ENCODE results near the gene TMEM132D. TPM values are rescaled to one million over a fixed set of nuclear protein-coding genes. Genes with fewer than 3 reads are reported as not detected.

TMEM132D gene
- total RNA-seq, 4 donors from 2014 or later, result 0.17 TPM; not detected in 3

DNA sequence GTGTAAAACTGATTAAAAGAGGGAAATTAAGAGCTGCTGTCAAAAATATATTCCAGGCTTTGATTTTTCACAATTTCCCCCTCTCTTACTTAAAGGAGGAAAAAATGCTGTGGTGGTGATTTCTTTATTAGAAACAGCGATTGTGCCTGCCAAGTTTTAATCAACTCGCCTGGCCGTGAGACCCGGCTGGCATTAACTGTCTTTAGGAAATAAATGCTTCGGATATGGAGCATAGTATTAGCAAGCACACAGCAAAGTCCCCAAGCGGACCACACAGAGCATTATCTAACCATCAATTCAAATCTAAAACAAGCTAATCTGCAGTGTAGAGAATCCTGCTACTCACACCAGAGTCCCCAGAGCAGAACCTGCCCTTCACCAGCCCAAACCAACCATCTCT is 457.1 kb downstream of the TMEM132D start:
- Histone ChIP-seq H3K9me3 (no peaks in the 10 kb centered on the region), H3K27ac (replicated peaks in 1 of 4) (no peak overlapping the region), H3K36me3 (no peaks in the 10 kb centered on the region), H3K27me3 (peaks cover 0 to 6% (median 0%) of the 10 kb centered on the region in 4 donors), H3K4me1 (no peaks in the 10 kb centered on the region), H3K4me3 (no peak overlapping the region)
- TF ChIP-seq EP300 (IDR thresholded peaks at IDR 0.05), result no peak
- TF ChIP-seq POLR2A (IDR thresholded peaks at IDR 0.05; ENCODE audit: low read depth), result no peak
- TF ChIP-seq POLR2AphosphoS5 (IDR thresholded peaks at IDR 0.05), result no peak
- TF ChIP-seq, protein P1, sequence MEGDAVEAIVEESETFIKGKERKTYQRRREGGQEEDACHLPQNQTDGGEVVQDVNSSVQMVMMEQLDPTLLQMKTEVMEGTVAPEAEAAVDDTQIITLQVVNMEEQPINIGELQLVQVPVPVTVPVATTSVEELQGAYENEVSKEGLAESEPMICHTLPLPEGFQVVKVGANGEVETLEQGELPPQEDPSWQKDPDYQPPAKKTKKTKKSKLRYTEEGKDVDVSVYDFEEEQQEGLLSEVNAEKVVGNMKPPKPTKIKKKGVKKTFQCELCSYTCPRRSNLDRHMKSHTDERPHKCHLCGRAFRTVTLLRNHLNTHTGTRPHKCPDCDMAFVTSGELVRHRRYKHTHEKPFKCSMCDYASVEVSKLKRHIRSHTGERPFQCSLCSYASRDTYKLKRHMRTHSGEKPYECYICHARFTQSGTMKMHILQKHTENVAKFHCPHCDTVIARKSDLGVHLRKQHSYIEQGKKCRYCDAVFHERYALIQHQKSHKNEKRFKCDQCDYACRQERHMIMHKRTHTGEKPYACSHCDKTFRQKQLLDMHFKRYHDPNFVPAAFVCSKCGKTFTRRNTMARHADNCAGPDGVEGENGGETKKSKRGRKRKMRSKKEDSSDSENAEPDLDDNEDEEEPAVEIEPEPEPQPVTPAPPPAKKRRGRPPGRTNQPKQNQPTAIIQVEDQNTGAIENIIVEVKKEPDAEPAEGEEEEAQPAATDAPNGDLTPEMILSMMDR (IDR thresholded peaks at IDR 0.05), result no peak
- no peak for DNase-seq (ENCODE audit: extremely low spot score)
- 65% methylated on average over 6 of the region's 6 CpGs for WGBS
- intact Hi-C loops (cut with DNase I), result no loop called here

DNA sequence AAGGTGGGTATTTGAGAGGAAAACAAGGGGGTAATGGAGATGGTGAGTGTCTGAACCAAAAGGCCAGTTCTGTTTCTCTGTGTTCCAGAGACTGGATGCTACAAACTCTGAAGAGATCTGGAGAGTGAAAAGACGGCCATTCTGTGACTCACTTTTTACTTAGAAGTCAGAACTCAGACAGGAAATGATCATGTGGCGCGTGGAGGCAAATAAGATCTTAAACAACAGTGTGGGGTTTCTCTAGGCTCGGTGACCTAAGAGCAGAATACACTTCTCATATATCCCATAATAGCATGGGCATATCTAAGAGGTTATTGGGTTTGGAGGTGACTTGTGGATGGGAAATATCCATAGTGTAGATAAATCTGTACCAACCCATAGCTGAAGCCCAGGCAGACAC is 463.5 kb downstream of the TMEM132D start:
- Histone ChIP-seq H3K4me3 (no peak overlapping the region), H3K4me1 (no peaks in the 10 kb centered on the region), H3K27me3 (peaks cover 0 to 6% (median 0%) of the 10 kb centered on the region in 4 donors), H3K27ac (replicated peaks in 1 of 4) (no peak overlapping the region), H3K9me3 (peaks cover 0 to 7% (median 3%) of the 10 kb centered on the region in 4 donors), H3K36me3 (no peaks in the 10 kb centered on the region)
- intact Hi-C loops (cut with DNase I), result no loop called here
- TF ChIP-seq POLR2AphosphoS5 (IDR thresholded peaks at IDR 0.05) (no peak), EP300 (IDR thresholded peaks at IDR 0.05) (no peak)
- WGBS, result 79% methylated on average over 4 of the region's 4 CpGs
- DNase-seq (ENCODE audit: extremely low spot score), result no peak

DNA sequence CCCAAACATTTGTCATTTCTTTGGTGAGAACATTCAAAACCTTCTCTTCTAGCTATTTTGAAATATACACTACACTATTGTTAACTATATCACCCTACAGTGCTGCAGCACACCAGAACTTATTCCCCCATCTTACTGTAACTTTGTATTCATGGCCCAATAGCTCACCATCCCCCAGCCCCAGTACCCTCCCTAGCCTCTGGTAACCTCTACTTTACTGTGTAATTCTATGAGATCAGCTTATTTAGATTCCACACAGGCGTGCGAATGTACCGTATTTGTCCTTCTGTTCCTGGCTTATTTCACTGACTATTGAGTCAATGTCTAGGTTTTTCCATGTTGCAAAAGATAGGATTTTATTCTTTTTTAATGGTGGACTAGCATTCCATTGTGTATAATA is 469.0 kb downstream of the TMEM132D start:
- TF ChIP-seq POLR2AphosphoS5 (IDR thresholded peaks at IDR 0.05) (no peak), EP300 (IDR thresholded peaks at IDR 0.05) (no peak), POLR2A (IDR thresholded peaks at IDR 0.05; ENCODE audit: low read depth) (no peak)
- TF ChIP-seq, protein P1 (IDR thresholded peaks at IDR 0.05), result no peak
- Histone ChIP-seq H3K9me3 (peaks cover 0 to 7% (median 3%) of the 10 kb centered on the region in 4 donors), H3K4me3 (no peak overlapping the region), H3K27me3 (peaks cover 0 to 6% (median 0%) of the 10 kb centered on the region in 4 donors), H3K36me3 (no peaks in the 10 kb centered on the region), H3K4me1 (no peaks in the 10 kb centered on the region), H3K27ac (replicated peaks in 1 of 4) (no peak overlapping the region)
- 96% methylated on average over 3 of the region's 3 CpGs for WGBS
- no peak for DNase-seq (ENCODE audit: extremely low spot score)
- intact Hi-C loops (cut with DNase I), result no loop called here

DNA sequence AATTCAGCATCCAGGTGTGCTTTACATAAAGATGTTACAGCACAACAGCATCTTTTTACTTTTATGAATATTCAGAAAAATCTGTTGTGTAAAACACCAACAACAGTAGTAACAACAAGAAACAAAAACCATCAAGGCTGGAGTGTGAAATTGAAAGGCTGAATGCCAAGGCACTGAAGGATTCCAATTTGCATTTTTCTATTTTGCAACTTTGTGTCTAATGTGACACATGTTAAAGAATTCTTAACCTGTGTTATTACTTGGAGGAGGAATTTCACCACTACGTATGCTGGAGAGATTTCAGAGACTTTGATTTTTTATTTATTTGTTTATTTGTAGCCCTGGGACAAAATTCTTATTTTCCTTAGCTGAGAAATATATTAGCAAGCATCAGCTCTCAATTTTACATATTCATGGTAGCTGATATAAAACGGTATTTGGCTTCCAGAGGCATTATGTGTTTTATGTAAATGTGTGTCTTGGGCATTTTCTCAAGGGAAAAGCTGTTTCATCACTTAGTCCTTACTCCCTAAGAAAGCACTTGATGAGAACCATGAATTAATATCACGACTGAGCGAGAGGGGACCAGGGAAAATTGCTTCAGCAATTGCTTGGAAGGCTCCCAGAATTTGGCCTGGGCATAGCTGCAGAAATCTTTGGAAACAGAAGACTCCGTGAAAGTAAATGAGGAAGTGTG is 475.4 kb downstream of the TMEM132D start:
- peaks cover 0 to 15% (median 0%) of the 10 kb centered on the region in 4 donors for H3K27me3 ChIP-seq
- intact Hi-C loops (cut with DNase I), result no loop called here
- H3K4me1 ChIP-seq, result no peaks in the 10 kb centered on the region
- no peaks in the 10 kb centered on the region for H3K36me3 ChIP-seq
- no peak for DNase-seq (ENCODE audit: extremely low spot score)
- TF ChIP-seq POLR2A (IDR thresholded peaks at IDR 0.05; ENCODE audit: low read depth), result no peak
- TF ChIP-seq, protein P1 (IDR thresholded peaks at IDR 0.05), result no peak
- TF ChIP-seq EP300 (IDR thresholded peaks at IDR 0.05), result no peak
- TF ChIP-seq POLR2AphosphoS5 (IDR thresholded peaks at IDR 0.05), result no peak
- WGBS, result 61% methylated on average over 5 of the region's 5 CpGs
- no peaks in the 10 kb centered on the region for H3K9me3 ChIP-seq
- no peak overlapping the region for H3K4me3 ChIP-seq
- H3K27ac ChIP-seq (replicated peaks in 1 of 4), result no peak overlapping the region

DNA sequence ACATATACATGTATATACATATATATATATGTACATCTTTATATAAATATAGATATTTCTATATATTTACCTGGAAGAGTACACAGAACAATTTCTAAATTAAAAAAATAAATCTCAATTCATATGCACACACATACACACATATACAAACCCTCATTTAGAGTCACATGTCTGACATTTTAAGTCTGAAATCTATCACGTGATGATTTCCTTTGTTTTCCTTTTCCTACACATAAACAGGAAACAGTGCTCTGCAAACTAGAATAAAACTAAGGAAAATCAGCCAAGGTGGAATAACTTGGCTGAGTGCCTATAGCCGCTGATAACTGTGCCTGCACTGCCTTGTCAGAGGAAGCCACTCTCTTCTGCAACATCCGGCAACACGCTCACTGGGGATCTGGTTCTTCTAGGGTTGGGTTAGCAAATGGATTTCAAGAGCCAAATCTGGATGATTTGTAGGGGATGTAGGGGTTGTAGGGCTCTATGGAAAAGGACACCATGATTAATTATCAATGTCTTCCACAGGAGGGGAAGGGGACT is 480.7 kb downstream of the TMEM132D start:
- 39% methylated on average over 4 of the region's 4 CpGs for WGBS
- DNase-seq (ENCODE audit: extremely low spot score), result no peak
- no peaks in the 10 kb centered on the region for H3K36me3 ChIP-seq
- H3K27me3 ChIP-seq, result peaks cover 0 to 15% (median 0%) of the 10 kb centered on the region in 4 donors
- intact Hi-C loops (cut with DNase I), result no loop called here
- no peaks in the 10 kb centered on the region for H3K9me3 ChIP-seq
- H3K27ac ChIP-seq (replicated peaks in 1 of 4), result no peak overlapping the region
- no peak overlapping the region for H3K4me3 ChIP-seq
- TF ChIP-seq EP300 (IDR thresholded peaks at IDR 0.05) (no peak), POLR2A (IDR thresholded peaks at IDR 0.05; ENCODE audit: low read depth) (no peak), POLR2AphosphoS5 (IDR thresholded peaks at IDR 0.05) (no peak)
- TF ChIP-seq, protein P1 (IDR thresholded peaks at IDR 0.05), result no peak
- no peaks in the 10 kb centered on the region for H3K4me1 ChIP-seq
